ENCODE results near the gene C1QTNF2.

C1QTNF2 gene

DNA sequence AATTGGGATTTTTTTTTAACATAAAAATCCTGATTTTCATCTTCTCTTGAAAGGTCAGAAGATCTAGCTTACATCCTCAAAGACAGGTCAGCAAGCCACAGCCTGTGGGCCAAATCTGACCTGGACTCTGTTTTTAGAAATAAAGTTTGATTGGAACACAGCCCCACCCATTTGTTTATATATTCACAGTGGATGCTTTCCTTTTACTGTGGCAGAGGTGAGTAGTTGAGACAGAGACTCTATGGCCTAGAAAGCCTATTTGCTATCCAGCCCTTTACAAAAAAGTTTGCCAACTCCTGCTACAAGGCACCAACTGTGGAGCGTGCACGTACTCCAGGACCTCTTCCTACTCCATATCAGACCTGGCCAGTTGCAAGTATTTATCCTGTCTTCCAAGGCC lies 44.7 kb downstream of the C1QTNF2 start:
- peaks cover 4 to 7% of the 10 kb centered on the region in 2 donors for H3K4me1 ChIP-seq (ENCODE audit: control insufficient read depth in 2 of 2, insufficient read depth in 1 of 2, low read depth in 1 of 2, low read length in 2 of 2)
- no peak overlapping the region for H3K23ac ChIP-seq (ENCODE audit: low read depth, low read length, poor library complexity)
- no peak overlapping the region for H2BK12ac ChIP-seq (ENCODE audit: low read length)
- H3K27ac ChIP-seq (replicated peaks; ENCODE audit: low read length) = no peak overlapping the region
- H2BK5ac ChIP-seq (ENCODE audit: low read length) = no peak overlapping the region
- no peak for DNase-seq (ENCODE audit: low spot score)
- no peaks in the 10 kb centered on the region for H3K9me3 ChIP-seq (replicated peaks in 1 of 2; ENCODE audit: control insufficient read depth in 2 of 2, insufficient read depth in 1 of 2, low read depth in 1 of 2, low read length in 2 of 2)
- H2AFZ ChIP-seq (ENCODE audit: low read length) = no peak overlapping the region
- no peak overlapping the region for H3K18ac ChIP-seq (ENCODE audit: low read length)
- H4K8ac ChIP-seq (ENCODE audit: low read depth, low read length) = no peak overlapping the region
- H3K36me3 ChIP-seq (replicated peaks in 1 of 2; ENCODE audit: control insufficient read depth in 2 of 2, insufficient read depth in 2 of 2, low read length in 2 of 2) = no peaks in the 10 kb centered on the region
- no peaks in the 10 kb centered on the region for H3K27me3 ChIP-seq (ENCODE audit: control insufficient read depth in 3 of 3, insufficient read depth in 3 of 3, low read depth in 1 of 3, low read length in 3 of 3)
- no CpG with 5 or more reads among the region's 2 CpGs for WGBS, 2 donors (ENCODE audit: extremely low coverage in 2 of 2, insufficient read length in 2 of 2, insufficient replicate concordance in 1 of 2)
- no peak overlapping the region for H3K4me3 ChIP-seq (ENCODE audit: low read length in 2 of 2)
- no peak overlapping the region for H3K9ac ChIP-seq (ENCODE audit: low read depth, low read length, poor library complexity)
- H3K4me2 ChIP-seq (ENCODE audit: insufficient read depth, low read length, poor library complexity, severe bottlenecking) = no peak overlapping the region
- H3K14ac ChIP-seq (ENCODE audit: low read length) = no peak overlapping the region
- no peak overlapping the region for H3K4ac ChIP-seq (ENCODE audit: low read length)
- no peak overlapping the region for H2BK120ac ChIP-seq (ENCODE audit: low read depth, low read length)
- H3K79me1 ChIP-seq (ENCODE audit: low read depth, low read length) = no peaks in the 10 kb centered on the region
- H2BK15ac ChIP-seq (ENCODE audit: low read length) = no peak overlapping the region
- no peak overlapping the region for H4K91ac ChIP-seq (ENCODE audit: low read depth, low read length, poor library complexity)
- no peak overlapping the region for H2AK5ac ChIP-seq (ENCODE audit: low read depth, low read length)

DNA sequence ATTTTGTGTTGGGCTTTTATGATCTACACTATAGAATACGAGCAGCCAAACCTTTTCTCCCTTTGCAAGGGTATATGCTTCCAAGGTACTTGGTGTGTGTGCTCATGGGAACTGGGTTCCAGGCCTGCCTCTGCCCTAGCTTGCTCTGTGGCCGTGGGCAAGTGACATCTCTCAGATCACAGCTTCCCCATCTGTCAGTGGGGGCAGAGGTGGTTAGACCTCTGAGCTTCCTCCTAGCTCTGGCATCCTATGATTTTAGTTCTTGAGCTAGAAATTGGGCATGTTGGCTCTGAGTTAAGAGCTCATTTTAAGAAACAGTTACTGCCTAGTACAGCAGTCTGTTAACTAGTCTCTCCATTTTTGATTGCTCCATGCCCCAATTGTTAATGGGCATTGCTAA lies 45.5 kb downstream of the C1QTNF2 start:
- no peak overlapping the region for H4K91ac ChIP-seq (ENCODE audit: low read depth, low read length, poor library complexity)
- H3K4me2 ChIP-seq (ENCODE audit: insufficient read depth, low read length, poor library complexity, severe bottlenecking) = no peak overlapping the region
- no peak overlapping the region for H2BK15ac ChIP-seq (ENCODE audit: low read length)
- no peak overlapping the region for H2BK120ac ChIP-seq (ENCODE audit: low read depth, low read length)
- no peak overlapping the region for H2AFZ ChIP-seq (ENCODE audit: low read length)
- no peak overlapping the region for H2AK5ac ChIP-seq (ENCODE audit: low read depth, low read length)
- DNase-seq (ENCODE audit: low spot score) = no peak
- H3K14ac ChIP-seq (ENCODE audit: low read length) = no peak overlapping the region
- no peak overlapping the region for H3K23ac ChIP-seq (ENCODE audit: low read depth, low read length, poor library complexity)
- H3K27ac ChIP-seq (replicated peaks; ENCODE audit: low read length) = no peak overlapping the region
- no peak overlapping the region for H4K8ac ChIP-seq (ENCODE audit: low read depth, low read length)
- peaks cover 4 to 7% of the 10 kb centered on the region in 2 donors for H3K4me1 ChIP-seq (ENCODE audit: control insufficient read depth in 2 of 2, insufficient read depth in 1 of 2, low read depth in 1 of 2, low read length in 2 of 2)
- no peak overlapping the region for H3K18ac ChIP-seq (ENCODE audit: low read length)
- H3K27me3 ChIP-seq (ENCODE audit: control insufficient read depth in 3 of 3, insufficient read depth in 3 of 3, low read depth in 1 of 3, low read length in 3 of 3) = no peaks in the 10 kb centered on the region
- H2BK5ac ChIP-seq (ENCODE audit: low read length) = no peak overlapping the region
- no CpG with 5 or more reads among the region's 2 CpGs for WGBS, 2 donors (ENCODE audit: extremely low coverage in 2 of 2, insufficient read length in 2 of 2, insufficient replicate concordance in 1 of 2)
- no peak overlapping the region for H3K4ac ChIP-seq (ENCODE audit: low read length)
- no peaks in the 10 kb centered on the region for H3K79me1 ChIP-seq (ENCODE audit: low read depth, low read length)
- no peak overlapping the region for H2BK12ac ChIP-seq (ENCODE audit: low read length)
- no peaks in the 10 kb centered on the region for H3K36me3 ChIP-seq (replicated peaks in 1 of 2; ENCODE audit: control insufficient read depth in 2 of 2, insufficient read depth in 2 of 2, low read length in 2 of 2)
- no peak overlapping the region for H3K4me3 ChIP-seq (ENCODE audit: low read length in 2 of 2)
- no peaks in the 10 kb centered on the region for H3K9me3 ChIP-seq (replicated peaks in 1 of 2; ENCODE audit: control insufficient read depth in 2 of 2, insufficient read depth in 1 of 2, low read depth in 1 of 2, low read length in 2 of 2)
- H3K9ac ChIP-seq (ENCODE audit: low read depth, low read length, poor library complexity) = no peak overlapping the region

DNA sequence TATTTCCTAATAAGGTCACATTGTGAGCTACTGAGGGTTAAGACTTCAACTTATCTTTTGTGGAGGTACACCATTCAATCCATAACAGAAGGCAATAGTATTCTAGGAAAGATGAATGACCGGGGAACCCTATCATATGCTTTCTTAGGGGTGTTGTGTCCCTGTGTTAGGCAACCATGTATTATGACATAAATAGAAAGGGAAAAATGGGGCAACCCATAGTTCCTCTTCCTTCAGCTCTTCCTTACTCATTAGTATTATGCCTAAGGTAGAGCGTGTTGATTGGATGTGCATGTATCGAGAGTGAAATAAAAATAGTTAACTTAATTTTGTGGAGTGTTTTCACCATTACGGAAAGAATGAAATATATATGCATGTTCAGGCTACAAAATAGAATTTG lies 52.0 kb downstream of the C1QTNF2 start:
- no peak overlapping the region for H4K8ac ChIP-seq (ENCODE audit: low read depth, low read length)
- H3K9me3 ChIP-seq (replicated peaks in 1 of 2; ENCODE audit: control insufficient read depth in 2 of 2, insufficient read depth in 1 of 2, low read depth in 1 of 2, low read length in 2 of 2) = no peaks in the 10 kb centered on the region
- H3K79me1 ChIP-seq (ENCODE audit: low read depth, low read length) = no peaks in the 10 kb centered on the region
- no peak overlapping the region for H3K4me2 ChIP-seq (ENCODE audit: insufficient read depth, low read length, poor library complexity, severe bottlenecking)
- H3K36me3 ChIP-seq (replicated peaks in 1 of 2; ENCODE audit: control insufficient read depth in 2 of 2, insufficient read depth in 2 of 2, low read length in 2 of 2) = no peaks in the 10 kb centered on the region
- no peak overlapping the region for H2BK12ac ChIP-seq (ENCODE audit: low read length)
- H3K4me1 ChIP-seq (ENCODE audit: control insufficient read depth in 2 of 2, insufficient read depth in 1 of 2, low read depth in 1 of 2, low read length in 2 of 2) = peaks cover 3 to 5% of the 10 kb centered on the region in 2 donors
- no peak overlapping the region for H3K23ac ChIP-seq (ENCODE audit: low read depth, low read length, poor library complexity)
- H2AFZ ChIP-seq (ENCODE audit: low read length) = no peak overlapping the region
- H2BK120ac ChIP-seq (ENCODE audit: low read depth, low read length) = no peak overlapping the region
- no peak overlapping the region for H3K4ac ChIP-seq (ENCODE audit: low read length)
- H3K4me3 ChIP-seq (ENCODE audit: low read length in 2 of 2) = no peak overlapping the region
- no peak overlapping the region for H3K18ac ChIP-seq (ENCODE audit: low read length)
- WGBS, 2 donors (ENCODE audit: extremely low coverage in 2 of 2, insufficient read length in 2 of 2, insufficient replicate concordance in 1 of 2) = 100% methylated on average over 1 of the region's 4 CpGs; no CpG with 5 or more reads in 1 of the 2 donors
- no peaks in the 10 kb centered on the region for H3K27me3 ChIP-seq (ENCODE audit: control insufficient read depth in 3 of 3, insufficient read depth in 3 of 3, low read depth in 1 of 3, low read length in 3 of 3)
- no peak overlapping the region for H3K27ac ChIP-seq (replicated peaks; ENCODE audit: low read length)
- H2BK15ac ChIP-seq (ENCODE audit: low read length) = no peak overlapping the region
- no peak for DNase-seq (ENCODE audit: low spot score)
- no peak overlapping the region for H3K14ac ChIP-seq (ENCODE audit: low read length)
- no peak overlapping the region for H4K91ac ChIP-seq (ENCODE audit: low read depth, low read length, poor library complexity)
- H2AK5ac ChIP-seq (ENCODE audit: low read depth, low read length) = no peak overlapping the region
- no peak overlapping the region for H3K9ac ChIP-seq (ENCODE audit: low read depth, low read length, poor library complexity)
- no peak overlapping the region for H2BK5ac ChIP-seq (ENCODE audit: low read length)

DNA sequence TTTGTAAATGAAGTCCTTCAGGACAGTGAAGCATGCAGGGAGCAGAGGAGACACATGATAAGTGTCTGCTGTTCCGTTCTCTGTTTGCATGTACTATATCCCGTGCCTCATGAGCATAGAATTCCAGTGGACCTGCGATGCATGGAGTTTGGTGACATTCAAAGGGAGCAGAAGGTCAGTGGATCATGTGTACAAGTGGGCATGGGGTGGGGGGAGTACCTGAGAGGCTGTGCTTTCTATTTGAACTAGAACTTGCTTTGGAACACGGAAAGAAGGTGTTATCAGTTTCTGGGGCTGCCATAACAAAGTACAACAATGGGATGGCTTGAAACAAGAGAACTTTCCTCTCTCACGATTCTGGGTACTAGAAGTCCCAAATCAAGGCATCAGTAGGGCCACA lies 53.0 kb downstream of the C1QTNF2 start:
- Histone ChIP-seq H3K4me2 (ENCODE audit: insufficient read depth, low read length, poor library complexity, severe bottlenecking) (no peak overlapping the region), H3K4me3 (ENCODE audit: low read length in 2 of 2) (no peak overlapping the region), H2BK5ac (ENCODE audit: low read length) (no peak overlapping the region), H3K4ac (ENCODE audit: low read length) (no peak overlapping the region), H4K8ac (ENCODE audit: low read depth, low read length) (no peak overlapping the region), H3K23ac (ENCODE audit: low read depth, low read length, poor library complexity) (no peak overlapping the region), H3K9me3 (replicated peaks in 1 of 2; ENCODE audit: control insufficient read depth in 2 of 2, insufficient read depth in 1 of 2, low read depth in 1 of 2, low read length in 2 of 2) (no peaks in the 10 kb centered on the region), H2BK120ac (ENCODE audit: low read depth, low read length) (no peak overlapping the region), H3K9ac (ENCODE audit: low read depth, low read length, poor library complexity) (no peak overlapping the region), H2BK12ac (ENCODE audit: low read length) (no peak overlapping the region), H4K91ac (ENCODE audit: low read depth, low read length, poor library complexity) (no peak overlapping the region), H3K36me3 (replicated peaks in 1 of 2; ENCODE audit: control insufficient read depth in 2 of 2, insufficient read depth in 2 of 2, low read length in 2 of 2) (no peaks in the 10 kb centered on the region), H2AFZ (ENCODE audit: low read length) (no peak overlapping the region), H3K79me1 (ENCODE audit: low read depth, low read length) (no peaks in the 10 kb centered on the region), H3K18ac (ENCODE audit: low read length) (no peak overlapping the region), H2AK5ac (ENCODE audit: low read depth, low read length) (no peak overlapping the region), H3K27ac (replicated peaks; ENCODE audit: low read length) (no peak overlapping the region), H2BK15ac (ENCODE audit: low read length) (no peak overlapping the region), H3K14ac (ENCODE audit: low read length) (no peak overlapping the region), H3K4me1 (ENCODE audit: control insufficient read depth in 2 of 2, insufficient read depth in 1 of 2, low read depth in 1 of 2, low read length in 2 of 2) (peaks cover 5% of the 10 kb centered on the region in 2 donors), H3K27me3 (ENCODE audit: control insufficient read depth in 3 of 3, insufficient read depth in 3 of 3, low read depth in 1 of 3, low read length in 3 of 3) (no peaks in the 10 kb centered on the region)
- WGBS, 2 donors (ENCODE audit: extremely low coverage in 2 of 2, insufficient read length in 2 of 2, insufficient replicate concordance in 1 of 2) = no CpG with 5 or more reads among the region's 5 CpGs
- DNase-seq (ENCODE audit: low spot score) = no peak
